NCI-H1417 treated with DMSO at 0.1 percent for 48 hours (cell line): ENCODE results near the gene GTF2I.
"Not testable (repeated sequence)": the region's sequence is repeated elsewhere in the genome, so short reads cannot be mapped to it uniquely, and the experiment has no call there.

Source experiments
- DNase-seq: peaks from one replicate; lab custom pipeline; 2025; lab: John Stamatoyannopoulos, UW

The GTF2I gene

GRCh38 chr7:74656837-74657691 is 454 bp upstream of the GTF2I start:
- peak; percentile 91 for DNase-seq

DNA sequence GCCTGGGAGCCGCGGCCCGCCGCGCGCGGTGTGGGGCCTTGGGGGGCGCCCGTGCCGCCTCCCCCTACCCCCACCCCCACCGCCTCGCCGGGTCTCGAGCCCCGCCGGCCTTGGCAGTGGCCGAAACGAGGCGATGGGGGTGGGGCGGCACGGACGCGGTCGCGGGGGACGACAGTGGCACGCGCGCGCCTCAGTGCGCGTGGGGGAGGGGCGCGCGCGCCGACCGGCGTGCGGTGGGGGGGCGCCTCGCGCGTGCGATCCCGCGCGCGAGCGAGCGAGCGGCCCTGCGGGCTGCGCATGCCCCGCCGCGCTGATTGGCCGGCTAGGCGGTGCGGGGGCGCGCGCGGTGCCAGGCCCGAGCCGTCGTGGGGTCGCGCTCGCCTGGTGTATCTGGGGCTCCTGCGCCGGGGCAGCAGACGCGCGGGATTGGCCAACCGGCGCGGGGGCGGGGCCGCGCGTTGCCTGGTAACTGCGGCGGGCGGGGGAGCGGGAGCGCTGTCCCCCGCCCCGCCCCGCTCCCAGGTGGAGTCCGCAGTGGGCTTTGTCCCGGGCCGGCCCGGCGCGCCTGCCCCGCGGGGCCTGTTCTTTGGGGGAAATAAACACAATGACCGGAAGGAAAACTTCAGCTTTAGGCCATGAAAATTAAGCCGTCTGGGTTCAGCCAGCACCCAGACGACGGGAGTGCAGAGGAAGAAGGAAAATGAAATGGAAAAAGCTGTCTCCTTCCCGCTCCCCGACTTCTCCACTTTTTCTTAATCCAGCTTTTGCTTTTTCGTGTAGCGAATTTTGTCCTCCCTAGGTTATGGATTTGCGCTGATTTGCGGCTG is 873 bp downstream of the GTF2I start:
- peak; percentile 84 for DNase-seq

GRCh38 chr7:74660202-74660601 is 2.7 kb downstream of the GTF2I start:
- not testable (repeated sequence) for DNase-seq

GRCh38 chr7:74661836-74662794 is 4.6 kb downstream of the GTF2I start:
- DNase-seq: not testable (repeated sequence)

- no peak for DNase-seq
These were observed 7.9 kb downstream of the GTF2I start for GRCh38 chr7:74665296-74665938.

DNA sequence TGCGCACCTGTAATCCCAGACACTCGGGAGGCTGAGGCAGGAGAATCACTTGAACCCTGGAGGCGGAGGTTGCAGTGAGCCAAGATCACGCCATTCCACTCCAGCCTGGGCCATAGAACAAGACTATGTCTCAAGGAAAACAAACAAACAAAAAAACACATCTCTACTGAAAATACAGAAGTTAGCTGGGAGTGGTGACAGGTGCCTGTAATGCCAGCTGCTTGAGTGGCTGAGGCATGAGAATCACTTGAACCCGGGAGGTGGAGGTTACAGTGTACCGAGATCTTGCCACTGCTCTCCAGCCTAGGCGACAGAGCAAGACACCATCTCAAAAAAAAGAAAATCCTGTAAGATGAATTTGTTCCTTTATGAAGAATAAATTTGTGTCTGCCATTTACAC is 9.5 kb downstream of the GTF2I start:
- DNase-seq: not testable (repeated sequence)

GRCh38 chr7:74667520-74667919 is 10.0 kb downstream of the GTF2I start:
- not testable (repeated sequence) for DNase-seq

DNA sequence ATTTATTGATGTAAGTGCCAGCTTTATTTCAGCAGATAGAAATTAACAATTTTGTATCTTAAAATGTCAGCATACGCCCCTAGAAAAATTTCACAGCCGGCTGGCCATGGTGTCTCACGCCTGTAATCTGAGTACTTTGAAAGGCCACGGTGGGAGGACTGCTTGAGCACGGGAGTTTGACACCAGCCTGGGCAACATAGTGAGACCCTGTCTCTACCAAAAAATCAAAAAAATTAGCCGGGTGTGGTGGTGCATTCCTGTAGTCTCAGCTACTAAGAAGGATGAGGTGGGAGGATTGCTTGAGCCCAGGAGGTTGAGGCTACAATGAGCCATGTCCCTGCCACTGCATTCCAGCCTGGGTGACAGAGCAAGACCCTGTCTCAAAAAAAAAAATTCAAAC is 14.1 kb downstream of the GTF2I start:
- no peak for DNase-seq

DNA sequence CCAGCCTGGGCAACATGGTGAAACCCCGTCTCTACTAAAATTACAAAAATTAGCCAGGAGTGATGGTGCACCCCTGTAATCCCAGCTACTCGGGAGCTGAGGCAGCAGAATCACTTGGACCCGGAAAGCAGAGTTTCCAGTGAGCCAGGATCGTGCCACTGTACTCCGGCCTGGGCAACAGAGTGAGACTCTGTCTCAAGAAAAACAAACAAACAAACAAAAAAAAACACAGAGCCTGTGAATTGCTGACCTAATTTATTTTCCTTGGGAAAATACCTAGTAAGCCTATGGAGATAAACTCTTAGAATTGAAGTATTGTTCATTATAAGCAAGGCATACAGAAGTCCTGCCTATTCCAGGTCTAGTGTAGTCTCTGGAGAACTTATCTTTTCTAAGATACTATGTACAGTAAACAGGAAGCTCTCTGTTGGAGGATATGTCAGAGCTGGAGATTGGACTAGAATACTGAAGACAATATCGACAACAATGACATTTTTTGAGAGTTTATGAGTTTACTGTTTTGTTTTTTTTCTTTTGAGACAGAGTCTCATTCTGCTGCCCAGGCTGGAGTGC is 14.9 kb downstream of the GTF2I start:
- no peak for DNase-seq

- no peak for DNase-seq
These were observed 16.6 kb downstream of the GTF2I start for GRCh38 chr7:74674166-74674565.

GRCh38 chr7:74682829-74683228 is 25.3 kb downstream of the GTF2I start:
- DNase-seq: no peak

DNA sequence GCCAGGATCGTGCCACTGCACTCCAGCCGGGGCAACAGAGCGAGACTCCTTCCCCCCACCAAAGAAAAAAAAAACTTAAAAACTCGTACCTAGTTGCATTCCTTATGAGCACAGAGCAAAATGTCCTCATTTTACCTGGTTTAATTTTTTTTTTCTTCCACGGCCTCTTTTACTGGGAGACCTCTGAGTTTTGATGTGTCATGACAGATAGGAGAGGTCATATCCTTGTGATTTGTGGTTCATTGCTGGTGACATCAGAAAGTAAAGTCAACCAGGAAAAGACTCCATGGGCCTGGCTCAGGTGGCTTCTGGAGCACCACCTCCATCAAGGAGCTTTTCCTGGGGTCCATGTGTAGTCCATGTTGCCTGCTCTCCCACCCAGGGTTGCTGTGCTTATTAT is 26.3 kb downstream of the GTF2I start:
- DNase-seq: no peak

- no peak for DNase-seq
These were observed 27.0 kb downstream of the GTF2I start for GRCh38 chr7:74684473-74684872.

GRCh38 chr7:74684921-74685320 is 27.4 kb downstream of the GTF2I start:
- DNase-seq: no peak

DNA sequence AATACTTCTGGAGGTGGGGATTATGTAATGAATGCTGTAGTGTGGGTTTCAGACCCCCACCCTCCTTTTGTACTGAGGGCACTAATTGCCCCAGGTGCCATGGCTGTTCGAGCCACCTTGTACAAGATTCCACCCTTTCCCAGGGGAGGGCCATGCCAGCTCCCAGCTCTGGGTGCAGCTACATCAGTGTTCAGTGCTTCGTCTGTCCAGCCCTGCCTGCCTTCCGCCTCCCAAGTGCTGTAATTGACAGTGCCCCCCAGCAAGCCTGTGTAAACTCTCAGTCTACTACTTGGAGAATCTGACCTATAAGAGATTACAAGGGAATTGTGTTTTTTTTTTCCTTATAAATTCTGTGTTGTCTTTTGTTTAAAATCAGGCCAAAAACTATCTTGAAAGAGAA is 33.0 kb downstream of the GTF2I start:
- no peak for DNase-seq

GRCh38 chr7:74704419-74704818 is 46.9 kb downstream of the GTF2I start:
- DNase-seq: not testable (repeated sequence)

GRCh38 chr7:74707238-74707637 is 49.7 kb downstream of the GTF2I start:
- no peak for DNase-seq

- no peak for DNase-seq
These were observed 51.2 kb downstream of the GTF2I start for GRCh38 chr7:74708569-74709275.

DNA sequence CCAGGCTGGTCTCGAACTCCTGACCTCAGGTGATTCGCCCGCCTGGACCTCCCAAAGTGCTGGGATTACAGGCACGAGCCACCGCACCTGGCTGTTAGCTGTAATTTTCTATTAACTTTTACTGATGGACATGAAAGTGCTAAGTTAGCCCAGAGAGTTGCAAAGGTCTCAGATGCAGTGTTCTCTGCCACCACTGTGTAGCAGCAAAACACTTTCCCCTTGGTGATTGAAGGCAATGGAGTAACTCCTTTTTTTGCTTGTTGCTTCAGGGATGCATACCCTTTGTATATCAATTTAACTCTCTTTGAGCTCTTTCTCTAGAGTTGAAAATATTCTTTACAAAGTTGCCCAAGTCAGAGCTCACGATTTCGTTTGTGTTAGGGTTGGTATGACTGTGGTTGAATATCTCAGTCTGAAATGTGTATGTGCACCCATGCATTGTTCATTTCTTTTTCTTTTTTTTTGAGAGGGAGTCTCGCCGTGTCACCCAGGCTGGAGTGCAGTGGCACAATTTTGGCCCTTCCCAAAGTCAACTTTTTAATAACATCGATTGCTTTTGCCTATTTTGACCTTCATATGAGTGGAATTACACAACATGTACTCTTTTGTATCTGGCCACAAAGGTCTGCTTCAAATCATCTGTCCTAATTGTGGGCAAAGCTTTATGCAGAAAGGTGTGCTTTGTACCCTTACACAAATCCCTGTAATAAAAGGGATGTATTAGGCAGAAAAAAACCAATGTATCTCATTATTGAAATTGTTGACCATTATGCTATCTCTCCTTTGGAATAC is 52.6 kb downstream of the GTF2I start:
- no peak for DNase-seq

DNA sequence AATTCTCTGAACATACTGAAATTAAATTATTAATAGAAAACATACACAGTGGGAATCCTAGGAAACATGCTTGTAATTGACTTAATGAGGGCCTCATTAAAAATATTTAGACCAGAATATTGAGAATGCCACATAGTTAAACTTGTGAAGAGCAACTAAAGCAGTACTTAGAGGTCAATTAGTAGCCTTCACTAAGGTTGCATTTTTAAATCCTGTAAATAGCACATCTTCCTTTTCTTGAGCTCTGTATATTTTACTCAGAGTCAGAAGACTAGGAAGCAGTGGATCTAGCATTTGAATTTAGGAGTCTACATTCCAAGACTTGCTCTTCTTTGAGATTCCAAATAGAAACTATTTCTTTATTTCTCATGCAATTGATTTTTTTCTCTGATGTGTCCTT is 56.0 kb downstream of the GTF2I start:
- DNase-seq: no peak
